ENCODE data around the gene AK8.

AK8 gene

GRCh38 chr9:132857616-132858342 lies 20.3 kb downstream of the AK8 start:
- DNase-seq (ENCODE audit: low spot score) = no peak

- no peak for DNase-seq (ENCODE audit: low spot score)
Measured at GRCh38 chr9:132857031-132857430, 21.1 kb downstream of the AK8 start.

- no peak for DNase-seq (ENCODE audit: low spot score)
Measured at GRCh38 chr9:132855904-132856303, 22.2 kb downstream of the AK8 start.

GRCh38 chr9:132854832-132855231 lies 23.3 kb downstream of the AK8 start:
- no peak for DNase-seq (ENCODE audit: low spot score)

GRCh38 chr9:132853482-132853881 lies 24.6 kb downstream of the AK8 start:
- no peak for DNase-seq (ENCODE audit: low spot score)

GRCh38 chr9:132849185-132849706 lies 28.8 kb downstream of the AK8 start:
- DNase-seq (ENCODE audit: low spot score) = no peak

GRCh38 chr9:132846918-132847515 lies 31.1 kb downstream of the AK8 start:
- no peak for DNase-seq (ENCODE audit: low spot score)

- no peak for DNase-seq (ENCODE audit: low spot score)
Measured at GRCh38 chr9:132846109-132846917, 31.8 kb downstream of the AK8 start.

- DNase-seq (ENCODE audit: low spot score) = no peak
Measured at GRCh38 chr9:132842124-132843044, 35.7 kb downstream of the AK8 start.

- no peak for DNase-seq (ENCODE audit: low spot score)
Measured at GRCh38 chr9:132840980-132841379, 37.1 kb downstream of the AK8 start.

GRCh38 chr9:132838291-132838690 lies 39.8 kb downstream of the AK8 start:
- no peak for DNase-seq (ENCODE audit: low spot score)

GRCh38 chr9:132837501-132838286 lies 40.4 kb downstream of the AK8 start:
- no peak for DNase-seq (ENCODE audit: low spot score)

- no peak for DNase-seq (ENCODE audit: low spot score)
Measured at GRCh38 chr9:132834343-132834742, 43.7 kb downstream of the AK8 start.

- DNase-seq (ENCODE audit: low spot score) = no peak
Measured at GRCh38 chr9:132833550-132834121, 44.4 kb downstream of the AK8 start.

- DNase-seq (ENCODE audit: low spot score) = no peak
Measured at GRCh38 chr9:132832171-132832881, 45.8 kb downstream of the AK8 start.

GRCh38 chr9:132828201-132828770 lies 49.8 kb downstream of the AK8 start:
- DNase-seq (ENCODE audit: low spot score) = no peak

- no peak for DNase-seq (ENCODE audit: low spot score)
Measured at GRCh38 chr9:132827366-132827765, 50.7 kb downstream of the AK8 start.

GRCh38 chr9:132826621-132827365 lies 51.3 kb downstream of the AK8 start:
- DNase-seq (ENCODE audit: low spot score) = no peak

- no peak for DNase-seq (ENCODE audit: low spot score)
Measured at GRCh38 chr9:132826131-132826530, 52.0 kb downstream of the AK8 start.
